IgD-negative memory B cell (primary cell): ENCODE data around the gene ZC3H14. TPM values are rescaled to one million over a fixed set of nuclear protein-coding genes. Genes with fewer than 3 reads are reported as not detected.

Experiments
- H3K27ac Mint-ChIP-seq, 3 donors: one replicate each; pipeline ENCODE4 v1.8.0; 2020 to 2022; ENCODE audit warnings: mild to moderate bottlenecking in 3 of 3, mixed read lengths in 3 of 3, moderate library complexity in 1 of 3
- H3K27me3 Mint-ChIP-seq: one replicate; pipeline ENCODE4 v1.8.0; 2021; ENCODE audit warnings: mixed read lengths
- H3K36me3 Mint-ChIP-seq: one replicate; pipeline ENCODE4 v1.8.0; 2020; ENCODE audit warnings: mild to moderate bottlenecking, mixed read lengths
- H3K4me1 Mint-ChIP-seq, 3 donors: one replicate each; pipeline ENCODE4 v1.8.0; 2020 to 2022; ENCODE audit warnings: mixed read lengths in 3 of 3, mild to moderate bottlenecking in 1 of 3
- H3K4me3 Mint-ChIP-seq, 4 donors: one replicate each; pipeline ENCODE4 v1.8.0; 2020 to 2022; ENCODE audit warnings: mild to moderate bottlenecking in 4 of 4, mixed read lengths in 4 of 4, moderate library complexity in 3 of 4
- H3K9me3 Mint-ChIP-seq, 3 donors: one replicate each; pipeline ENCODE4 v1.8.0; 2020 to 2021; ENCODE audit warnings: mixed read lengths in 3 of 3, mild to moderate bottlenecking in 1 of 3
- polyA plus RNA-seq: library from polyadenylated mRNA; unstranded; fragments of 300-500 nt; fragmentation: Illumina TruSeq; gene quantifications from one replicate; pipeline ENCODE4 v1.2.3, GENCODE V29; 2021

Gene ZC3H14
- polyA plus RNA-seq, 1 donor from 2014 or later: 45.4 TPM

GRCh38 chr14:88542857-88543795 is 19.7 kb upstream of the ZC3H14 start:
- Mint-ChIP-seq H3K27me3 (peaks cover 3% of the 10 kb centered on the region), H3K4me1 (no peaks in the 10 kb centered on the region), H3K9me3 (no peaks in the 10 kb centered on the region), H3K27ac (no peak overlapping the region), H3K4me3 (no peak overlapping the region), H3K36me3 (peaks cover 4% of the 10 kb centered on the region)

GRCh38 chr14:88545256-88545655 is 17.6 kb upstream of the ZC3H14 start:
- Mint-ChIP-seq H3K9me3 (no peaks in the 10 kb centered on the region), H3K4me1 (no peaks in the 10 kb centered on the region), H3K4me3 (no peak overlapping the region), H3K27ac (no peak overlapping the region), H3K36me3 (peaks cover 4% of the 10 kb centered on the region), H3K27me3 (peaks cover 1% of the 10 kb centered on the region)

- Mint-ChIP-seq H3K4me1 (peaks cover 0 to under 1% (median 0%) of the 10 kb centered on the region in 3 donors), H3K27me3 (peaks cover 11% of the 10 kb centered on the region), H3K36me3 (peaks cover 1% of the 10 kb centered on the region), H3K9me3 (no peaks in the 10 kb centered on the region), H3K4me3 (no peak overlapping the region), H3K27ac (no peak overlapping the region)
These were observed 16.0 kb upstream of the ZC3H14 start for GRCh38 chr14:88546621-88547385.

GRCh38 chr14:88547386-88547780 is 15.5 kb upstream of the ZC3H14 start:
- H3K27me3 Mint-ChIP-seq: peaks cover 15% of the 10 kb centered on the region
- H3K9me3 Mint-ChIP-seq: no peaks in the 10 kb centered on the region
- H3K4me1 Mint-ChIP-seq: peaks cover 0 to 1% (median 0%) of the 10 kb centered on the region in 3 donors
- peak overlapping the region in 1 of 3 donors; percentile 45 for H3K27ac Mint-ChIP-seq
- H3K4me3 Mint-ChIP-seq: no peak overlapping the region
- H3K36me3 Mint-ChIP-seq: no peaks in the 10 kb centered on the region

- H3K27me3 Mint-ChIP-seq: peaks cover 24% of the 10 kb centered on the region
- H3K4me3 Mint-ChIP-seq: no peak overlapping the region
- H3K4me1 Mint-ChIP-seq: peaks cover 7 to 10% (median 8%) of the 10 kb centered on the region in 3 donors
- H3K27ac Mint-ChIP-seq: peak overlapping the region in 1 of 3 donors; percentile 62
- H3K36me3 Mint-ChIP-seq: no peaks in the 10 kb centered on the region
- H3K9me3 Mint-ChIP-seq: peaks cover 0 to 3% (median 0%) of the 10 kb centered on the region in 3 donors
These were observed 12.8 kb upstream of the ZC3H14 start for GRCh38 chr14:88550078-88550477.

- Mint-ChIP-seq H3K9me3 (peaks cover 0 to 3% (median 0%) of the 10 kb centered on the region in 3 donors), H3K4me1 (peaks cover 9 to 14% (median 10%) of the 10 kb centered on the region in 3 donors)
These were observed 11.6 kb upstream of the ZC3H14 start for GRCh38 chr14:88551094-88551870.

GRCh38 chr14:88551980-88552431 is 10.8 kb upstream of the ZC3H14 start:
- no peak overlapping the region for H3K27ac Mint-ChIP-seq
- H3K27me3 Mint-ChIP-seq: peaks cover 39% of the 10 kb centered on the region

More at GRCh38 chr14:88551094-88551870, 11.6 kb upstream of the ZC3H14 start:
- H3K4me3 Mint-ChIP-seq: peak overlapping the region in 2 of 4 donors; percentile 25 to 37
- no peaks in the 10 kb centered on the region for H3K36me3 Mint-ChIP-seq
- H3K27ac Mint-ChIP-seq: no peak overlapping the region
- peaks cover 35% of the 10 kb centered on the region for H3K27me3 Mint-ChIP-seq

GRCh38 chr14:88552876-88553275 is 10.0 kb upstream of the ZC3H14 start:
- Mint-ChIP-seq H3K4me1 (peaks cover 9 to 14% (median 10%) of the 10 kb centered on the region in 3 donors), H3K9me3 (peaks cover 0 to 3% (median 0%) of the 10 kb centered on the region in 3 donors), H3K27ac (no peak overlapping the region), H3K4me3 (no peak overlapping the region), H3K36me3 (no peaks in the 10 kb centered on the region), H3K27me3 (peaks cover 39% of the 10 kb centered on the region)

More at GRCh38 chr14:88551980-88552431, 10.8 kb upstream of the ZC3H14 start:
- Mint-ChIP-seq H3K4me3 (peak overlapping the region in 1 of 4 donors; percentile 25), H3K9me3 (peaks cover 0 to 3% (median 0%) of the 10 kb centered on the region in 3 donors), H3K36me3 (no peaks in the 10 kb centered on the region), H3K4me1 (peaks cover 9 to 14% (median 10%) of the 10 kb centered on the region in 3 donors)

GRCh38 chr14:88553886-88554456 is 8.9 kb upstream of the ZC3H14 start:
- Mint-ChIP-seq H3K9me3 (peaks cover 0 to 3% (median 0%) of the 10 kb centered on the region in 3 donors), H3K27ac (no peak overlapping the region), H3K27me3 (peaks cover 41% of the 10 kb centered on the region), H3K4me3 (peak overlapping the region; percentile 73 to 90 (median 84)), H3K36me3 (no peaks in the 10 kb centered on the region), H3K4me1 (peaks cover 10 to 14% (median 12%) of the 10 kb centered on the region in 3 donors)

- peak within 1 kb of the TSS; percentile 73 to 90 (median 84) for H3K4me3 Mint-ChIP-seq
- H3K9me3 Mint-ChIP-seq: peaks cover 0 to 3% (median 0%) of the 10 kb centered on the region in 3 donors
- peaks cover 10 to 14% (median 12%) of the 10 kb centered on the region in 3 donors for H3K4me1 Mint-ChIP-seq
- peaks cover 41% of the 10 kb centered on the region for H3K27me3 Mint-ChIP-seq
- no peaks in the 10 kb centered on the region for H3K36me3 Mint-ChIP-seq
- H3K27ac Mint-ChIP-seq: peak within 1 kb of the TSS in 2 of 3 donors; percentile 3 to 5
These were observed 8.2 kb upstream of the ZC3H14 start, which contains the start of gene PTPN21 for GRCh38 chr14:88554457-88555286. Gene PTPN21, minus strand, starts transcription at chr14:88555007. Its CDS starts 4,590 bp downstream, at chr14:88550417.

GRCh38 chr14:88556581-88556980 is 6.3 kb upstream of the ZC3H14 start:
- peaks cover 0 to 3% (median 0%) of the 10 kb centered on the region in 3 donors for H3K9me3 Mint-ChIP-seq
- peak overlapping the region in 3 of 4 donors; percentile 6 to 47 (median 46) for H3K4me3 Mint-ChIP-seq
- H3K27me3 Mint-ChIP-seq: peaks cover 34% of the 10 kb centered on the region
- H3K27ac Mint-ChIP-seq: peak overlapping the region in 1 of 3 donors; percentile 2
- H3K4me1 Mint-ChIP-seq: peaks cover 10 to 17% (median 12%) of the 10 kb centered on the region in 3 donors
- no peaks in the 10 kb centered on the region for H3K36me3 Mint-ChIP-seq

- Mint-ChIP-seq H3K9me3 (no peaks in the 10 kb centered on the region), H3K4me3 (peak overlapping the region in 1 of 4 donors; percentile 54), H3K27ac (no peak overlapping the region), H3K36me3 (no peaks in the 10 kb centered on the region), H3K4me1 (peaks cover 13 to 31% (median 22%) of the 10 kb centered on the region in 3 donors), H3K27me3 (peaks cover 19% of the 10 kb centered on the region)
These were observed 3.0 kb upstream of the ZC3H14 start for GRCh38 chr14:88559852-88560251.

- peaks cover 3% of the 10 kb centered on the region for H3K27me3 Mint-ChIP-seq
- H3K4me1 Mint-ChIP-seq: peaks cover 9 to 26% (median 20%) of the 10 kb centered on the region in 3 donors
- no peaks in the 10 kb centered on the region for H3K9me3 Mint-ChIP-seq
- no peaks in the 10 kb centered on the region for H3K36me3 Mint-ChIP-seq
- peak overlapping the region; percentile 94 to 98 (median 96) for H3K4me3 Mint-ChIP-seq
- peak overlapping the region; percentile 74 to 91 (median 77) for H3K27ac Mint-ChIP-seq
These were observed 356 bp upstream of the ZC3H14 start for GRCh38 chr14:88562532-88562830.
